ENCODE results near the gene EN2.

DNA sequence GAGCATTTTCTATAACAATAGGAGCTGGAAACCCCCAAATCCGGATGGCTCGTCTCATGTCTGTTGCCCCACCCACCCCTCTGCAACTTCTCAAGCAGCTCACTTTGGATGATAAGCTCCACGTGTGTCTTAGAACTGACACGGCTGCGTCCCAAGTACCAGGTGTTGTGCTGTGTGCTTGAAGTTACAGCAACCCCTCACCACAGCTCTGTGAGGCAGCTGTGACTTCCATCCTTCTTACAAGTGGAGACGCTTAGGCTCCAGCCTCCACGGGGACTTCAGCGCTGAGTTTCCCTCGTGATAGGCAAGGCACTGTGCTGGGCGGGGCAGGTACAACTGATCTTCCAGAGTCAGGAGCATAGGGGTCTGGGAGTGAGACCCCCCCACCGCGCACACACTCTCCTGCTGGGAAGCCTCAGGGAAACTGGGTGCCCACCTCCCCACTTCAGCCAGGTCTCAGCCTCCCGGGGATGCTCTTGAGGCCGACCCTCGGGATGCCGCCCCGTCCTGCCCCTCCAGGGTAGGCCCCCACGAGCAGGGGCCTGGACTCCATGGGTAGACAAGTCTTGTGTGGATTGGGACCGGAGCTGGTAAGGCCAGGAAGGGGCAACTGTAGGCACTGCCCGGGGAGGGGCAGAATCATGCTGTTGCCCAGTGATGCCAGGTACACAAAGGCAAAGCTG, 31.4 kb downstream of the EN2 start:
- TF ChIP-seq, protein P1, sequence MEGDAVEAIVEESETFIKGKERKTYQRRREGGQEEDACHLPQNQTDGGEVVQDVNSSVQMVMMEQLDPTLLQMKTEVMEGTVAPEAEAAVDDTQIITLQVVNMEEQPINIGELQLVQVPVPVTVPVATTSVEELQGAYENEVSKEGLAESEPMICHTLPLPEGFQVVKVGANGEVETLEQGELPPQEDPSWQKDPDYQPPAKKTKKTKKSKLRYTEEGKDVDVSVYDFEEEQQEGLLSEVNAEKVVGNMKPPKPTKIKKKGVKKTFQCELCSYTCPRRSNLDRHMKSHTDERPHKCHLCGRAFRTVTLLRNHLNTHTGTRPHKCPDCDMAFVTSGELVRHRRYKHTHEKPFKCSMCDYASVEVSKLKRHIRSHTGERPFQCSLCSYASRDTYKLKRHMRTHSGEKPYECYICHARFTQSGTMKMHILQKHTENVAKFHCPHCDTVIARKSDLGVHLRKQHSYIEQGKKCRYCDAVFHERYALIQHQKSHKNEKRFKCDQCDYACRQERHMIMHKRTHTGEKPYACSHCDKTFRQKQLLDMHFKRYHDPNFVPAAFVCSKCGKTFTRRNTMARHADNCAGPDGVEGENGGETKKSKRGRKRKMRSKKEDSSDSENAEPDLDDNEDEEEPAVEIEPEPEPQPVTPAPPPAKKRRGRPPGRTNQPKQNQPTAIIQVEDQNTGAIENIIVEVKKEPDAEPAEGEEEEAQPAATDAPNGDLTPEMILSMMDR (IDR thresholded peaks at IDR 0.05): no peak
- TF ChIP-seq POLR2A (IDR thresholded peaks at IDR 0.05): no peak

All from right lobe of liver (tissue), 4 donors.